GM13976 (cell line): ENCODE measurements around the gene ANKH.
"Not testable (repeated sequence)": the region's sequence is repeated elsewhere in the genome, so short reads cannot be mapped to it uniquely, and the experiment has no call there.

Experiments used
- DNase-seq: peaks from one replicate; pipeline ENCODE4 v3.0.0; 2012; ENCODE audit warnings: low spot score
- in situ Hi-C: fragments of 300-500 bp; cut with MboI; formaldehyde crosslinking; loops from one replicate; pipeline ENCODE4 v1.12.0; 2022; ENCODE audit warnings: low sequenced_read_pairs, mixed read lengths, inconsistent platforms; ENCODE audit not compliant: unreplicated experiment
- TF ChIP-seq, protein P1 (sequence below): IDR thresholded peaks from 2 replicates; pipeline ENCODE4 v1.5.1; 2012; ENCODE audit warnings: borderline replicate concordance, mild to moderate bottlenecking; ENCODE audit not compliant: insufficient read depth; ENCODE audit errors: extremely low read depth, missing control alignments, control extremely low read depth

ANKH gene

DNA sequence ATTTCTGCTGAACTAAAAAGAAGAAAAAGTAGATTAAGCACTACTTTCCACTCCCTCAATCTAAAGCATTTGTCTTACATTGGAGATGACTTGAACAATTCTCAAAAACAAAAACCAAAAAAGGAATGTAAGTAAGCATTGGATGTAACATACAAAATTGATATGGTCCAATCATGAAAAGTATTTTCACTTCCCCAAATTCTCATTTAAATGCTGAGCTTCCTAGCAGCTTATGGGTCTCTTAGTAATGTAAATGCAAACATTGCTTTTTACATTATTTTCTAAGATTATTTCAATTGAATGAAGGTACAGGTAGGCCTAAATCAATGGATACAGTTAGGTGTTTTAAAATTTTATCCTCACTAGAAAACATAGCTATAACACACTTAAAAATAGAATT, 20.0 kb downstream of the ANKH start:
- DNase-seq: no peak
- in situ Hi-C loops: no loop called here
- TF ChIP-seq, protein P1, sequence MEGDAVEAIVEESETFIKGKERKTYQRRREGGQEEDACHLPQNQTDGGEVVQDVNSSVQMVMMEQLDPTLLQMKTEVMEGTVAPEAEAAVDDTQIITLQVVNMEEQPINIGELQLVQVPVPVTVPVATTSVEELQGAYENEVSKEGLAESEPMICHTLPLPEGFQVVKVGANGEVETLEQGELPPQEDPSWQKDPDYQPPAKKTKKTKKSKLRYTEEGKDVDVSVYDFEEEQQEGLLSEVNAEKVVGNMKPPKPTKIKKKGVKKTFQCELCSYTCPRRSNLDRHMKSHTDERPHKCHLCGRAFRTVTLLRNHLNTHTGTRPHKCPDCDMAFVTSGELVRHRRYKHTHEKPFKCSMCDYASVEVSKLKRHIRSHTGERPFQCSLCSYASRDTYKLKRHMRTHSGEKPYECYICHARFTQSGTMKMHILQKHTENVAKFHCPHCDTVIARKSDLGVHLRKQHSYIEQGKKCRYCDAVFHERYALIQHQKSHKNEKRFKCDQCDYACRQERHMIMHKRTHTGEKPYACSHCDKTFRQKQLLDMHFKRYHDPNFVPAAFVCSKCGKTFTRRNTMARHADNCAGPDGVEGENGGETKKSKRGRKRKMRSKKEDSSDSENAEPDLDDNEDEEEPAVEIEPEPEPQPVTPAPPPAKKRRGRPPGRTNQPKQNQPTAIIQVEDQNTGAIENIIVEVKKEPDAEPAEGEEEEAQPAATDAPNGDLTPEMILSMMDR: no peak

DNA sequence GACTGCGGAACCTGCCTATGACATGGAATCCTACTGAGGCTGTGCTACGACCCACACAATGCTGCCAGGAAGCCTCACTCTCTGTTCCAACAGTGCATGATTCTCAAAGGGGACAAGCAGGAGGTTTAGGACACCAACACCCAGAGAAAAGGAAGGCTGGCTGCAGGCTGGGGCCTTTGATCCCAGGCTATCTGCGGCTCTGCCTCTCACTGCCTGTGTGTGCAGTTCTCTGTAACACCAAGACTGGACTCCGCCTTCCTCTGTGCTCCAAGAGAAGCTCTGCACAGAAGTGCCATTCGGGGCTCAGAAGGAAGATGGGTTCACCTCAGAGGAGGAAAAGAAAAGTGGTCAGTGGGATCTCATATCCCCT, 20.5 kb downstream of the ANKH start:
- no peak for DNase-seq
- TF ChIP-seq, protein P1: no peak
- in situ Hi-C loops: no loop called here

DNA sequence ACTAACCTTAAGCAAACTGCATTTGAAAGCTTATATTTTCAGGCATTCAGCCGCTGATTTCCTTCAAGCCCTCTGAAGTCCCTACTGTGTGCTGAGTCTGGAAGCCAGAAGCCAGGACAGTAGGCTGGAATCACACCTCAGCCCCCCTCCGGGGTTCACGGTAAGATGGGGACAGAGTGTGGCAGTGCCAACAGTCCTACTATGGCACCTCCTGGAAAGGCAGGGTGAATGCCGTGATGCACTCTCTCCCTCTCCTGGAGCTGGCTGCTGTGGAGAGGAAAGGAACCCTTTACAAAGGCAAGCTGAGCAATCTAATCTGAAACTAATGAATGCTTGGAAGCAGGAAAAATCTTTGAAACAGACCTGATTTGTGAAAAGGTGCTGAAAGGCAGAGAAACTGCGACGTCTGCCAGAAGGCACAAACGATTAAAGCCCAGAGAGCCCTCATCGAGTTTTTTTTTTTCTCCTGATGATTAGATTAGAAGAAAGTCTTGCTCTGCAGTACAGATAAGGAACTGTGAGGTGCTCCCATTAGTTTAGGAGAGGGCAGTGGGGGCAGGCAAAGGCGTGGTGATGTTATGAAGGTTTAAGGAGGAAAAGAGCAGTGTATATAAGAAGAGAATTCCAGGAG, 21.0 kb downstream of the ANKH start:
- TF ChIP-seq, protein P1: no peak
- in situ Hi-C loops: no loop called here
- DNase-seq: no peak

DNA sequence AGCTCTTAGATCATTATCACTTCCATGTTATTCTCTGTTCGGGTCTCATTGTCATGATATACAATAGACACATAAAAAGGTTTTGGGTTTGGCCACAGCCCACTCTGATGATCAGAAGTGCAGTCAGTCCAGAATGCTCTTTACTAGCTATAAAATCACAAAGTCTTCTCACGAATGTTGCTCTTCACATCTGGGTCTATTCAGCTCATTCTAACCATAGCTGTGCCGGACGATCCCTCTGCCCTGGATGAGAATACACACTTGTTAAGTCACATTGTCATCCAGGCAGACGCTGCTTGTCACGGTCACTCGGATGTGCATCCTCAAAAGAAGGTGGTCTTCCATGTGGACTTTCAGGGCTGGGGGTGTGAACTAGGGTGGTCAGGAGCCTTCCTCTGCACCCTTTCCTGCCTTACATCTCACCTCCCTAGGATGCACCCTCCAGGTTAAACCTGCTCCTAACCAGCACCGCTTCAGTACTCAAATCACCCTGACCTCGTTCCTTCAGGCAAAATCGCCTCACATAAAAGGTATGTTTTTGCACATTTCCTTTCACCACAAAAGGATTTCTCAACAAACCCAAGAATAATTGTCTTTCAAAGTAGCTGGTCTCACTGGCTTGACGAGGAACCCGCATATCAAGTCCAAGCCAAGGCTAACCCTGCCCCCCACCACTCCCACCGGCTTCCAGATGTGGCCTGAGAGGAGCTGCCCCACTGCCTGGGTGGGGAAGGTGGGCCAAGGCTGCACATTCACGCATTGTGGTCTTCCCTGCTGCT, 21.9 kb downstream of the ANKH start:
- TF ChIP-seq, protein P1: no peak

DNA sequence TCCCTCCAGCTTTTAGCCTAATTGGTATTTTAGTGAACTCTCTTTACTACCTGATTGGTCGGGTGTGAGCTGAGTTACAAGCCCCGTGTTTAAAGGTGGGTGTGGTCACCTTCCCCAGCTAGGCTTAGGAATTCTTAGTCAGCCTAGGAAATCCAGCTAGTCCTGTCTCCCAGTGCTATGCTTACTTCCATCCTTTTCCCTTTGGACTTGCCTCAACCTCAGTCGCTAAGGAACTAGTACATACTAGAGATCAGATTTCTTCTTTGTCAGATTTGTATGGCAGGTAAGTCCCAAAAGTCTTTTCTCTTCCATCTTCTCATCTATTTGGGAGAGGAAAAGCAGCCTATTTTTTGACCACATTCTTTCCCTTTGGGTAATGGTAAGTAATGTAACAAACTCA, 22.6 kb downstream of the ANKH start:
- in situ Hi-C loops: not testable (repeated sequence)

More for the DNA sequence above, 21.9 kb downstream of the ANKH start:
- in situ Hi-C loops: no loop called here
- no peak for DNase-seq

DNA sequence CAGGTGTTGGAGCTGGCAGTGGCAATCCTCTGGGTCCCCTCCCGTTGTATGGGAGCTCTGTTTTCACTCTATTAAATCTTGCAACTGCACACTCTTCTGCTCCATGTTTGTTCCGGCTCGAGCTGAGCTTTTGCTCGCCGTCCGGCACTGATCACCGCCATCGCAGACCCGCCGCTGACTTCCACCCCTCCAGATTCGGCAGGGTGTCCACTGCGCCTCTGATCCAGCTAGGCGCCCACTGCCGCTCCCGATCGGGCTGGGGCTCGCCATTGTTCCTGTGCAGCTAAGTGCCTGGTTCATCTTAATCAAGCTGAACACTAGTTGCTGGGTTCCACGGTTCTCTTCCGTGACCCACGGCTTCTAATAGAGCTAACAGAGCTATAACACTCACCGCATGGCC, 23.2 kb downstream of the ANKH start:
- DNase-seq: no peak
- in situ Hi-C loops: no loop called here
- TF ChIP-seq, protein P1: no peak

More for the DNA sequence above, 22.6 kb downstream of the ANKH start:
- not testable (repeated sequence) for DNase-seq

DNA sequence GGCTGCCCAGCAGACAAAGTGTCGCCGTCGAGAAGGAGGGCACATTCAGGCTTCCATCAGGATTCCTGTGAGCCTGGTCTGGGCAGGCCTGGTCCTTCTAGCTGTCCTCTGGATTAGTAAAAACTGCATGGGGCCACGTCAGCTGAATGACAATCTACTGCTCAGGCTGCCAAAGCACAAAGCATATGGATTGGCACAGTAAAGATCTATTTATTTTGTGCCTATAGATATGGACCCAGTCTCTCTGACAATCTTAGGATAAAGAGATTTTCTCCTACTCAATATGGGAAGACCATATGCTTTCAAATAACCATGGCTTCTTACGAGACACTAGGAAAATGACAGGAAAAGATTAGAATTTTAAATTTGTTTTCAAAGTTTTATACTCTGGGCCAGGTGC, 24.1 kb downstream of the ANKH start:
- TF ChIP-seq, protein P1: no peak
- DNase-seq: no peak
- in situ Hi-C loops: no loop called here
